Spleen (tissue), 7 donors: Measurements from ENCODE around the gene KLK14.

ENCODE experiments used
- CTCF ChIP-seq, 11 experiments: fragments of 200-600 bp in 7 of 11; fragments of 450-650 bp in 4 of 11; sonication (generic) in 4 of 11; IDR thresholded peaks in 8 of 11; conservative IDR thresholded peaks in 3 of 11; 1 replicate in 7 of 11; 2 replicates in 4 of 11; pipeline versions ENCODE4 v1.4.0 to v1.8.0; 2016 to 2021; ENCODE audit warnings: antibody characterized with exemption in 11 of 11, inconsistent platforms in 4 of 11, mild to moderate bottlenecking in 1 of 11
- POLR2A ChIP-seq, 3 donors: fragments of 450-650 bp; IDR thresholded peaks; one replicate each; pipeline ENCODE4 v1.5.1; 2017; ENCODE audit warnings: antibody characterized with exemption in 3 of 3, mild to moderate bottlenecking in 1 of 3
- donor health status: DM: no; HTN: no; CAD: no; lungs with moderate emphysema.
- donor health status: DM: no; HTN: no; CAD: no.
- donor health status: DM: no; HTN: no; CAD: no.

- TF ChIP-seq POLR2A (IDR thresholded peaks at IDR 0.05): no peak
- TF ChIP-seq CTCF (IDR thresholded peaks at IDR 0.05 in 8 of 11, conservative IDR thresholded peaks at IDR 0.05 in 3 of 11): no peak
These were observed 11.6 kb downstream of the KLK14 start for GRCh38 chr19:51071095-51071405.
